Activated T-cell treated with anti-CD3 and anti-CD28 coated beads, Interleukin-2, amount 50 U/mL, for 4 hours (primary cell): ENCODE data around the gene PRMT3. TPM values are rescaled to one million over a fixed set of nuclear protein-coding genes. Genes with fewer than 3 reads are reported as not detected.
"Not testable (repeated sequence)": the region's sequence is repeated elsewhere in the genome, so short reads cannot be mapped to it uniquely, and the experiment has no call there.

Experiments
- ATAC-seq, 2 donors: fragments of 200-7000 bp; cut with Tn5 transposase; one replicate each; pipeline ENCODE4 v1.10.0; 2021
- DNase-seq: peaks from one replicate; pipeline ENCODE4 v3.0.0-alpha.2; 2020
- H3K27me3 Mint-ChIP-seq: one replicate; pipeline ENCODE4 v1.8.0; 2021; ENCODE audit warnings: low read depth, mixed read lengths
- H3K36me3 Mint-ChIP-seq: one replicate; pipeline ENCODE4 v1.8.0; 2022; ENCODE audit warnings: mixed read lengths; ENCODE audit not compliant: insufficient read depth
- H3K4me1 Mint-ChIP-seq: one replicate; pipeline ENCODE4 v1.8.0; 2021; ENCODE audit warnings: low read depth, mixed read lengths
- H3K4me3 Mint-ChIP-seq: one replicate; pipeline ENCODE4 v1.8.0; 2021; ENCODE audit warnings: mild to moderate bottlenecking, moderate library complexity, mixed read lengths
- H3K9me3 Mint-ChIP-seq: one replicate; pipeline ENCODE4 v1.8.0; 2021; ENCODE audit warnings: mixed read lengths
- total RNA-seq, 3 donors: library from RNA; stranded (reverse); gene quantifications; one replicate each; pipeline ENCODE4 v1.2.1, GENCODE V29; 2021

PRMT3 gene
- total RNA-seq, 3 donors from 2014 or later, result 55.5 to 60.2 (median 57.1) TPM

- peaks cover 20% of the 10 kb centered on the region for H3K36me3 Mint-ChIP-seq
- ATAC-seq, H3K27me3 Mint-ChIP-seq, H3K9me3 Mint-ChIP-seq, DNase-seq: not testable (repeated sequence)
- H3K4me3 Mint-ChIP-seq, result peak overlapping the region; percentile 84
- peaks cover 67% of the 10 kb centered on the region for H3K4me1 Mint-ChIP-seq
These were observed 22.1 kb upstream of the PRMT3 start for GRCh38 chr11:20365465-20365864.

GRCh38 chr11:20367313-20367948 lies 20.1 kb upstream of the PRMT3 start:
- Mint-ChIP-seq H3K9me3 (no peaks in the 10 kb centered on the region), H3K4me1 (peaks cover 55% of the 10 kb centered on the region), H3K36me3 (peaks cover 25% of the 10 kb centered on the region), H3K4me3 (peak overlapping the region; percentile 31), H3K27me3 (no peaks in the 10 kb centered on the region)
- ATAC-seq, result peak; percentile 73 to 77
- DNase-seq, result peak; percentile 65

- ATAC-seq (no peak), DNase-seq (no peak)
- no peaks in the 10 kb centered on the region for H3K27me3 Mint-ChIP-seq
- H3K4me3 Mint-ChIP-seq, result no peak overlapping the region
- H3K9me3 Mint-ChIP-seq, result no peaks in the 10 kb centered on the region
- peaks cover 27% of the 10 kb centered on the region for H3K36me3 Mint-ChIP-seq
- peaks cover 45% of the 10 kb centered on the region for H3K4me1 Mint-ChIP-seq
These were observed 19.1 kb upstream of the PRMT3 start for GRCh38 chr11:20368438-20368837.

GRCh38 chr11:20369826-20370225 lies 17.7 kb upstream of the PRMT3 start:
- peaks cover 31% of the 10 kb centered on the region for H3K36me3 Mint-ChIP-seq
- peaks cover 47% of the 10 kb centered on the region for H3K4me1 Mint-ChIP-seq
- DNase-seq, result no peak
- no peaks in the 10 kb centered on the region for H3K27me3 Mint-ChIP-seq
- ATAC-seq, result no peak
- no peaks in the 10 kb centered on the region for H3K9me3 Mint-ChIP-seq
- no peak overlapping the region for H3K4me3 Mint-ChIP-seq

GRCh38 chr11:20372081-20372626 lies 15.4 kb upstream of the PRMT3 start:
- ATAC-seq, result no peak
- H3K36me3 Mint-ChIP-seq, result peaks cover 34% of the 10 kb centered on the region
- H3K4me1 Mint-ChIP-seq, result peaks cover 35% of the 10 kb centered on the region
- no peaks in the 10 kb centered on the region for H3K9me3 Mint-ChIP-seq
- DNase-seq, result no peak
- H3K27me3 Mint-ChIP-seq, result no peaks in the 10 kb centered on the region
- H3K4me3 Mint-ChIP-seq, result no peak overlapping the region

GRCh38 chr11:20373147-20373546 lies 14.4 kb upstream of the PRMT3 start:
- H3K4me3 Mint-ChIP-seq, result no peak overlapping the region
- no peaks in the 10 kb centered on the region for H3K27me3 Mint-ChIP-seq
- ATAC-seq (no peak), DNase-seq (no peak)
- H3K9me3 Mint-ChIP-seq, result no peaks in the 10 kb centered on the region
- peaks cover 30% of the 10 kb centered on the region for H3K36me3 Mint-ChIP-seq
- H3K4me1 Mint-ChIP-seq, result peaks cover 27% of the 10 kb centered on the region

GRCh38 chr11:20373568-20374209 lies 13.8 kb upstream of the PRMT3 start:
- no peaks in the 10 kb centered on the region for H3K27me3 Mint-ChIP-seq
- ATAC-seq, result no peak
- peaks cover 22% of the 10 kb centered on the region for H3K4me1 Mint-ChIP-seq
- H3K4me3 Mint-ChIP-seq, result no peak overlapping the region
- peaks cover 28% of the 10 kb centered on the region for H3K36me3 Mint-ChIP-seq
- no peaks in the 10 kb centered on the region for H3K9me3 Mint-ChIP-seq
- DNase-seq, result no peak

GRCh38 chr11:20374741-20375300 lies 12.7 kb upstream of the PRMT3 start:
- Mint-ChIP-seq H3K36me3 (peaks cover 32% of the 10 kb centered on the region), H3K4me1 (peaks cover 19% of the 10 kb centered on the region), H3K4me3 (no peak overlapping the region), H3K27me3 (no peaks in the 10 kb centered on the region), H3K9me3 (no peaks in the 10 kb centered on the region)
- DNase-seq (no peak), ATAC-seq (peak in 1 of 2 donors; percentile 52)

GRCh38 chr11:20376162-20376730 lies 11.3 kb upstream of the PRMT3 start:
- Mint-ChIP-seq H3K9me3 (no peaks in the 10 kb centered on the region), H3K4me1 (peaks cover 19% of the 10 kb centered on the region), H3K36me3 (peaks cover 32% of the 10 kb centered on the region), H3K27me3 (no peaks in the 10 kb centered on the region), H3K4me3 (no peak overlapping the region)
- DNase-seq (no peak), ATAC-seq (no peak)

GRCh38 chr11:20385996-20386395 lies 1.5 kb upstream of the PRMT3 start:
- not testable (repeated sequence) for H3K9me3 Mint-ChIP-seq, ATAC-seq, H3K27me3 Mint-ChIP-seq, DNase-seq
- Mint-ChIP-seq H3K4me1 (peaks cover 13% of the 10 kb centered on the region), H3K4me3 (peak overlapping the region; percentile 90), H3K36me3 (peaks cover 14% of the 10 kb centered on the region)

GRCh38 chr11:20388096-20389055 lies 860 bp downstream of the PRMT3 start:
- H3K27me3 Mint-ChIP-seq, result no peaks in the 10 kb centered on the region
- no peaks in the 10 kb centered on the region for H3K9me3 Mint-ChIP-seq
- H3K4me3 Mint-ChIP-seq, result peak overlapping the region; percentile 90
- DNase-seq (no peak), ATAC-seq (peak; percentile 19 to 21)
- H3K36me3 Mint-ChIP-seq, result peaks cover 18% of the 10 kb centered on the region
- H3K4me1 Mint-ChIP-seq, result peaks cover 15% of the 10 kb centered on the region

GRCh38 chr11:20397281-20397680 lies 9.8 kb downstream of the PRMT3 start:
- Mint-ChIP-seq H3K4me1 (peaks cover 6% of the 10 kb centered on the region), H3K9me3 (no peaks in the 10 kb centered on the region), H3K4me3 (no peak overlapping the region), H3K36me3 (peaks cover 32% of the 10 kb centered on the region), H3K27me3 (no peaks in the 10 kb centered on the region)
- ATAC-seq (peak; percentile 55 to 66), DNase-seq (no peak)

- ATAC-seq, result no peak
- DNase-seq, result no peak
- Mint-ChIP-seq H3K4me3 (no peak overlapping the region), H3K36me3 (peaks cover 31% of the 10 kb centered on the region), H3K9me3 (no peaks in the 10 kb centered on the region), H3K4me1 (peaks cover 4% of the 10 kb centered on the region), H3K27me3 (no peaks in the 10 kb centered on the region)
These were observed 12.0 kb downstream of the PRMT3 start for GRCh38 chr11:20399498-20399897.

- H3K9me3 Mint-ChIP-seq, result no peaks in the 10 kb centered on the region
- peaks cover 39% of the 10 kb centered on the region for H3K36me3 Mint-ChIP-seq
- H3K27me3 Mint-ChIP-seq, result no peaks in the 10 kb centered on the region
- DNase-seq (no peak), ATAC-seq (no peak)
- H3K4me1 Mint-ChIP-seq, result no peaks in the 10 kb centered on the region
- H3K4me3 Mint-ChIP-seq, result no peak overlapping the region
These were observed 15.5 kb downstream of the PRMT3 start for GRCh38 chr11:20403059-20403458.
